ENCODE data around the gene MAPKAPK2.

- TF ChIP-seq FOXM1 (IDR thresholded peaks at IDR 0.05; ENCODE audit: borderline replicate concordance) (no peak), ZNF384 (IDR thresholded peaks at IDR 0.05) (no peak), HDGF (IDR thresholded peaks at IDR 0.05; ENCODE audit: borderline replicate concordance) (no peak), ELF4 (IDR thresholded peaks at IDR 0.05) (no peak)
Observed at GRCh38 chr1:206742719-206743383, 58.1 kb downstream of the MAPKAPK2 start.
